HepG2 (cell line): ENCODE data around the gene MPC1. TPM values are rescaled to one million over a fixed set of nuclear protein-coding genes. Genes with fewer than 3 reads are reported as not detected.

Experiments used
- GPBP1L1 ChIP-seq: sonication (generic); formaldehyde crosslinking; IDR thresholded peaks from 2 replicates; pipeline ENCODE4 v1.5.0; 2020; ENCODE audit warnings: mild to moderate bottlenecking, missing genetic modification reagents
- HNF4G ChIP-seq, 2 experiments: sonication (generic) in 1 of 2; formaldehyde crosslinking in 1 of 2; IDR thresholded peaks; 2 replicates each; pipeline versions ENCODE4 v1.4.0 to v1.6.1; 2011 to 2020; ENCODE audit warnings: borderline replicate concordance in 2 of 2, low read depth in 2 of 2, mild to moderate bottlenecking in 2 of 2, low read length in 1 of 2, missing genetic modification reagents in 1 of 2, moderate library complexity in 1 of 2
- ISL2 ChIP-seq: sonication (generic); formaldehyde crosslinking; IDR thresholded peaks from 2 replicates; pipeline ENCODE4 v1.5.0; 2020; ENCODE audit warnings: missing genetic modification reagents
- MAFK ChIP-seq, 2 experiments: IDR thresholded peaks in 1 of 2; conservative IDR thresholded peaks in 1 of 2; 2 replicates each; pipeline ENCODE4 v1.6.1; 2011; ENCODE audit warnings: improper control_type of control experiment in 2 of 2, low read length in 2 of 2
- MEIS2 ChIP-seq: sonication (generic); formaldehyde crosslinking; IDR thresholded peaks from 2 replicates; pipeline ENCODE4 v1.9.0; 2021; ENCODE audit warnings: mild to moderate bottlenecking, missing genetic modification reagents
- MIXL1 ChIP-seq: IDR thresholded peaks from 2 replicates; pipeline ENCODE4 v1.6.1; 2016
- NCOA2 ChIP-seq: sonication (generic); formaldehyde crosslinking; IDR thresholded peaks from 2 replicates; pipeline ENCODE4 v1.8.0; 2022; ENCODE audit warnings: inconsistent platforms
- NR2F2 ChIP-seq: IDR thresholded peaks from 2 replicates; pipeline ENCODE4 v1.6.1; 2012; ENCODE audit warnings: low read depth, inconsistent platforms, borderline replicate concordance
- REPIN1 ChIP-seq: sonication (generic); formaldehyde crosslinking; IDR thresholded peaks from 2 replicates; pipeline ENCODE4 v1.8.0; 2022; ENCODE audit warnings: missing genetic modification reagents, low read depth, mild to moderate bottlenecking, borderline replicate concordance
- SMC3 ChIP-seq: IDR thresholded peaks from 2 replicates; pipeline ENCODE4 v1.6.1; 2011; ENCODE audit warnings: low read length, improper control_type of control experiment
- SNAPC2 ChIP-seq: sonication (generic); formaldehyde crosslinking; IDR thresholded peaks from 2 replicates; pipeline ENCODE4 v1.8.1; 2022; ENCODE audit warnings: mild to moderate bottlenecking, missing genetic modification reagents
- TFDP1 ChIP-seq: IDR thresholded peaks from 2 replicates; pipeline ENCODE4 v1.6.1; 2016; ENCODE audit warnings: missing compliant biosample characterization, missing genetic modification reagents, borderline replicate concordance
- ZBTB21 ChIP-seq: sonication (generic); formaldehyde crosslinking; IDR thresholded peaks from 2 replicates; pipeline ENCODE4 v1.4.0; 2020; ENCODE audit warnings: missing genetic modification reagents
- ZBTB3 ChIP-seq: sonication (generic); formaldehyde crosslinking; IDR thresholded peaks from 2 replicates; pipeline ENCODE4 v1.4.0; 2020; ENCODE audit warnings: low read depth, mild to moderate bottlenecking, moderate library complexity, missing genetic modification reagents, borderline replicate concordance
- ZNF224 ChIP-seq: sonication (generic); formaldehyde crosslinking; IDR thresholded peaks from 2 replicates; pipeline ENCODE4 v1.5.0; 2020; ENCODE audit warnings: mild to moderate bottlenecking, missing genetic modification reagents
- ZNF234 ChIP-seq: sonication (generic); formaldehyde crosslinking; conservative IDR thresholded peaks from 2 replicates; pipeline ENCODE4 v1.5.1; 2020; ENCODE audit warnings: mild to moderate bottlenecking, missing genetic modification reagents
- ZNF276 ChIP-seq: sonication (generic); formaldehyde crosslinking; IDR thresholded peaks from 2 replicates; pipeline ENCODE4 v1.4.0; 2020; ENCODE audit warnings: mild to moderate bottlenecking, low read depth, missing genetic modification reagents
- ZNF441 ChIP-seq: sonication (generic); formaldehyde crosslinking; IDR thresholded peaks from 2 replicates; pipeline ENCODE4 v1.7.0; 2021; ENCODE audit warnings: missing genetic modification reagents, borderline replicate concordance
- ZNF546 ChIP-seq: sonication (generic); formaldehyde crosslinking; conservative IDR thresholded peaks from 2 replicates; pipeline ENCODE4 v1.8.1; 2023; ENCODE audit warnings: mild to moderate bottlenecking, missing genetic modification reagents
- ZNF550 ChIP-seq: sonication (generic); formaldehyde crosslinking; IDR thresholded peaks from 2 replicates; pipeline ENCODE4 v1.4.0; 2020; ENCODE audit warnings: mild to moderate bottlenecking, missing genetic modification reagents, borderline replicate concordance
- ZNF607 ChIP-seq: sonication (generic); formaldehyde crosslinking; IDR thresholded peaks from 2 replicates; pipeline ENCODE4 v1.5.1; 2020; ENCODE audit warnings: missing genetic modification reagents, mild to moderate bottlenecking, borderline replicate concordance
- ZNF615 ChIP-seq: sonication (generic); formaldehyde crosslinking; IDR thresholded peaks from 2 replicates; pipeline ENCODE4 v1.5.0; 2020; ENCODE audit warnings: mild to moderate bottlenecking, missing genetic modification reagents, borderline replicate concordance
- ZNF619 ChIP-seq: sonication (generic); formaldehyde crosslinking; IDR thresholded peaks from 2 replicates; pipeline ENCODE4 v1.4.0; 2020; ENCODE audit warnings: mild to moderate bottlenecking, missing genetic modification reagents
- ZNF720 ChIP-seq: sonication (generic); formaldehyde crosslinking; IDR thresholded peaks from 2 replicates; pipeline ENCODE4 v1.4.0; 2020; ENCODE audit warnings: missing genetic modification reagents
- ZNF776 ChIP-seq: sonication (generic); formaldehyde crosslinking; IDR thresholded peaks from 2 replicates; pipeline ENCODE4 v1.4.0; 2020; ENCODE audit warnings: mild to moderate bottlenecking, missing genetic modification reagents
- ZUFSP ChIP-seq: sonication (generic); formaldehyde crosslinking; IDR thresholded peaks from 2 replicates; pipeline ENCODE4 v1.9.0; 2021; ENCODE audit warnings: missing genetic modification reagents, mild to moderate bottlenecking, borderline replicate concordance
- polyA plus RNA-seq, 8 experiments: library from polyadenylated mRNA; depleted of rRNA in 3 of 8; stranded (reverse) in 7 of 8; unstranded in 1 of 8; fragments of >200 nt; fragmentation: Illumina TruSeq in 4 of 8; extraction: Trizol in 4 of 8; gene quantifications; 2 replicates each; pipeline versions ENCODE4 v1.2.1 to v1.2.3, GENCODE V29; 2011 to 2016; ENCODE audit warnings: low read depth in 4 of 8, missing spikeins in 1 of 8, mixed read lengths in 1 of 8; ENCODE audit not compliant: insufficient read depth in 1 of 8
- total RNA-seq, 5 experiments: library from RNA; depleted of rRNA; stranded (reverse); fragments of >200 nt; fragmentation: Illumina TruSeq; extraction: Trizol; gene quantifications; 2 replicates each; pipeline ENCODE4 v1.2.3, GENCODE V29; 2016; ENCODE audit warnings: low read depth in 1 of 5

The MPC1 gene
- total and polyA plus RNA-seq, 2 of the 13 experiments (the other 11 are each of a cell fraction or from before 2014, with no cell fraction given) = 189 to 214 TPM

- TF ChIP-seq ZNF224 (peak; percentile 87; the same call in 1 of the 2 replicates), ZNF619 (CRISPR knock-in tag) (0 out of 2 replicates have a peak, but pooled peaks have one; percentile 65), SMC3 (peak; percentile 56), ZBTB3 (CRISPR knock-in tag) (0 out of 2 replicates have a peak, but pooled peaks have one; percentile 38), ZNF607 (CRISPR knock-in tag) (peak; percentile 90), ZUFSP (CRISPR knock-in tag) (no peak), ZNF441 (CRISPR knock-in tag) (peak; percentile 94), MEIS2 (CRISPR knock-in tag) (peak; percentile 99), ZNF720 (CRISPR knock-in tag) (no peak), NCOA2 (CRISPR knock-in tag) (peak; percentile 97), ZNF615 (CRISPR knock-in tag) (peak; percentile 76; the same call in 1 of the 2 replicates), HNF4G (IDR thresholded peaks at IDR 0.05; ENCODE audit: borderline replicate concordance, low read depth, low read length) (peak; percentile 84), HNF4G (CRISPR knock-in tag; IDR thresholded peaks at IDR 0.05; ENCODE audit: borderline replicate concordance, low read depth) (peak; percentile 66; the same call in 1 of the 2 replicates), ZNF276 (no peak), NR2F2 (peak; percentile 96), REPIN1 (CRISPR knock-in tag) (peak; percentile 93), ZBTB21 (CRISPR knock-in tag) (peak; percentile 64; the same call in 1 of the 2 replicates), MIXL1 (CRISPR knock-in tag) (peak; percentile 97), ZNF546 (CRISPR knock-in tag) (peak; percentile 50; the same call in 1 of the 2 replicates), GPBP1L1 (CRISPR knock-in tag) (no peak), ZNF776 (CRISPR knock-in tag) (no peak), SNAPC2 (CRISPR knock-in tag) (peak; percentile 76; the same call in 1 of the 2 replicates), ISL2 (peak; percentile 95), MAFK (conservative IDR thresholded peaks at IDR 0.05 in 1 of 2, IDR thresholded peaks at IDR 0.05 in 1 of 2; ENCODE audit: low read length in 2 of 2) (peak; percentile 11 to 35; a peak in 2 of 4 replicates), ZNF234 (CRISPR knock-in tag) (no peak), ZNF550 (CRISPR knock-in tag) (no peak), TFDP1 (CRISPR knock-in tag) (peak; percentile 79; the same call in 1 of the 2 replicates)
Observed at GRCh38 chr6:166361077-166361429, 21.7 kb downstream of the MPC1 start (continued).
